Measurements from ENCODE around the gene LHFPL2. TPM values are rescaled to one million over a fixed set of nuclear protein-coding genes. Genes with fewer than 3 reads are reported as not detected.
A peak's percentile ranks its signal among the peaks of the same experiment; 100 is the strongest.

LHFPL2 gene
- total and polyA plus RNA-seq, 9 of the 15 experiments (the other 6 are each of a cell fraction or from before 2014, with no cell fraction given): 1.0 to 6.6 (median 4.6) TPM

DNA sequence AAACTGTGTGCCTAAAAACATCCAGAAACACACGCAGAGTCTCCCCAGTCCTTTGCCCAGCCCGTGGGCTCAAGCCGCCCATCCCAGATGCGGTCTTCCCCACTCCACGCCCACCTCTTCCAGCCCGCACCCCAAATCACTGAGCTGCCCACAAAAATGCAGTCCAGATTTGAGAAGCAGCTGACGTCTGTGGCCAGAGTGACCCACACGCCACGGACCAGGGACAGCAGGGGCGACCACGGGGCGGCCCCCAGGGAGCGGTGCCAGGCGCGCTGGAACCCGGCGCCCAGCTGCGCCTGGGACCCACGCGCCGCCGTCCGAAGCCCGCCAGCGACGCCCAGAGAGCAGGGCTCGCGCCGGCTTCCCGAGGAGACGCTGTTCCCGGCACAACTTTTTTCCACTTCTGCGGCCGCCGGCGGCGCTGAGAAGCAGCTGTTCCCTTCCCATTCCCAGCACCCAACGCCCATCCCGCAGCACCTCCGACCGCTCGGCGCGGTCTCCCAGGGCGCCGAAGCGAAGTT lies 674 bp downstream of the LHFPL2 start:
- no peaks in the 10 kb centered on the region for H3K79me2 ChIP-seq (ENCODE audit: control insufficient read depth, insufficient read depth, low read length)
- in situ Hi-C loops (cut with MboI) (no loop called here), intact Hi-C loops (cut with micrococcal nuclease) (no loop called here)
- POLR2A ChIA-PET: interaction anchor here (0.5 to 2.4 kb wide), 6 partner anchors 11 to 163 kb away, joined by 3 to 11 read pairs (median 3); no protein-coding TSS in a partner anchor
- H4K20me1 ChIP-seq (replicated peaks; ENCODE audit: control insufficient read depth, insufficient read depth, low read length): no peaks in the 10 kb centered on the region
- CTCF ChIA-PET (ENCODE audit: low intra/inter-chr PET ratio): no interaction called here
- no TSS peak for BruUV-seq (replicated peaks)
- peaks cover 9 to 19% of the 10 kb centered on the region in 2 experiments; a peak in 4 of 5 replicates for H3K4me1 ChIP-seq (replicated peaks in 1 of 2; ENCODE audit: control insufficient read depth in 2 of 2, insufficient read depth in 2 of 2, low read length in 2 of 2)
- no peaks in the 10 kb centered on the region for H3K9me1 ChIP-seq (ENCODE audit: control insufficient read depth, insufficient read depth, low read length)
- H3K4me2 ChIP-seq (ENCODE audit: insufficient read depth, low read length): peak overlapping the region; percentile 76
- no peak for FAIRE-seq
- DNase-seq (ENCODE audit: extremely low read depth in 1 of 4, low spot score in 3 of 4): no peak
- H3K27me3 ChIP-seq (ENCODE audit: control insufficient read depth in 2 of 2, insufficient read depth in 2 of 2, low read length in 2 of 2): no peaks in the 10 kb centered on the region; a peak in 1 of 5 replicates
- no peaks in the 10 kb centered on the region for H3K9me3 ChIP-seq (replicated peaks; ENCODE audit: control insufficient read depth, insufficient read depth, low read depth, low read length)
- peak; percentile 52 for ATAC-seq
- 3% methylated on average over 41 of the region's 47 CpGs for WGBS (ENCODE audit: insufficient coverage, low coverage, missing lambda C conversion rate)
- peak overlapping the region; percentile 95; the same call in 1 of the 2 replicates for H2AFZ ChIP-seq (ENCODE audit: low read depth, low read length)
- H3K27ac ChIP-seq (ENCODE audit: extremely low read depth, low read depth, low read length): no peak overlapping the region; the same call in 2 of the 3 replicates
- no peaks in the 10 kb centered on the region for H3K36me3 ChIP-seq (ENCODE audit: control insufficient read depth, insufficient read depth, low read length)
- peak overlapping the region; percentile 66 to 92; a peak in 3 of 4 replicates for H3K9ac ChIP-seq (ENCODE audit: insufficient read depth in 1 of 2, low read depth in 2 of 2, low read length in 2 of 2)
- H3K4me3 ChIP-seq: peak overlapping the region; percentile 66
- TF ChIP-seq, protein P1, sequence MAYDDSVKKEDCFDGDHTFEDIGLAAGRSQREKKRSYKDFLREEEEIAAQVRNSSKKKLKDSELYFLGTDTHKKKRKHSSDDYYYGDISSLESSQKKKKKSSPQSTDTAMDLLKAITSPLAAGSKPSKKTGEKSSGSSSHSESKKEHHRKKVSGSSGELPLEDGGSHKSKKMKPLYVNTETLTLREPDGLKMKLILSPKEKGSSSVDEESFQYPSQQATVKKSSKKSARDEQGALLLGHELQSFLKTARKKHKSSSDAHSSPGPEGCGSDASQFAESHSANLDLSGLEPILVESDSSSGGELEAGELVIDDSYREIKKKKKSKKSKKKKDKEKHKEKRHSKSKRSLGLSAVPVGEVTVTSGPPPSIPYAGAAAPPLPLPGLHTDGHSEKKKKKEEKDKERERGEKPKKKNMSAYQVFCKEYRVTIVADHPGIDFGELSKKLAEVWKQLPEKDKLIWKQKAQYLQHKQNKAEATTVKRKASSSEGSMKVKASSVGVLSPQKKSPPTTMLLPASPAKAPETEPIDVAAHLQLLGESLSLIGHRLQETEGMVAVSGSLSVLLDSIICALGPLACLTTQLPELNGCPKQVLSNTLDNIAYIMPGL (CRISPR knock-in tag; IDR thresholded peaks at IDR 0.05): no peak
- no peak for TF ChIP-seq PCBP2 (IDR thresholded peaks at IDR 0.05; ENCODE audit: low read depth, low read length, poor library complexity, severe bottlenecking)
- TF ChIP-seq, protein P2, sequence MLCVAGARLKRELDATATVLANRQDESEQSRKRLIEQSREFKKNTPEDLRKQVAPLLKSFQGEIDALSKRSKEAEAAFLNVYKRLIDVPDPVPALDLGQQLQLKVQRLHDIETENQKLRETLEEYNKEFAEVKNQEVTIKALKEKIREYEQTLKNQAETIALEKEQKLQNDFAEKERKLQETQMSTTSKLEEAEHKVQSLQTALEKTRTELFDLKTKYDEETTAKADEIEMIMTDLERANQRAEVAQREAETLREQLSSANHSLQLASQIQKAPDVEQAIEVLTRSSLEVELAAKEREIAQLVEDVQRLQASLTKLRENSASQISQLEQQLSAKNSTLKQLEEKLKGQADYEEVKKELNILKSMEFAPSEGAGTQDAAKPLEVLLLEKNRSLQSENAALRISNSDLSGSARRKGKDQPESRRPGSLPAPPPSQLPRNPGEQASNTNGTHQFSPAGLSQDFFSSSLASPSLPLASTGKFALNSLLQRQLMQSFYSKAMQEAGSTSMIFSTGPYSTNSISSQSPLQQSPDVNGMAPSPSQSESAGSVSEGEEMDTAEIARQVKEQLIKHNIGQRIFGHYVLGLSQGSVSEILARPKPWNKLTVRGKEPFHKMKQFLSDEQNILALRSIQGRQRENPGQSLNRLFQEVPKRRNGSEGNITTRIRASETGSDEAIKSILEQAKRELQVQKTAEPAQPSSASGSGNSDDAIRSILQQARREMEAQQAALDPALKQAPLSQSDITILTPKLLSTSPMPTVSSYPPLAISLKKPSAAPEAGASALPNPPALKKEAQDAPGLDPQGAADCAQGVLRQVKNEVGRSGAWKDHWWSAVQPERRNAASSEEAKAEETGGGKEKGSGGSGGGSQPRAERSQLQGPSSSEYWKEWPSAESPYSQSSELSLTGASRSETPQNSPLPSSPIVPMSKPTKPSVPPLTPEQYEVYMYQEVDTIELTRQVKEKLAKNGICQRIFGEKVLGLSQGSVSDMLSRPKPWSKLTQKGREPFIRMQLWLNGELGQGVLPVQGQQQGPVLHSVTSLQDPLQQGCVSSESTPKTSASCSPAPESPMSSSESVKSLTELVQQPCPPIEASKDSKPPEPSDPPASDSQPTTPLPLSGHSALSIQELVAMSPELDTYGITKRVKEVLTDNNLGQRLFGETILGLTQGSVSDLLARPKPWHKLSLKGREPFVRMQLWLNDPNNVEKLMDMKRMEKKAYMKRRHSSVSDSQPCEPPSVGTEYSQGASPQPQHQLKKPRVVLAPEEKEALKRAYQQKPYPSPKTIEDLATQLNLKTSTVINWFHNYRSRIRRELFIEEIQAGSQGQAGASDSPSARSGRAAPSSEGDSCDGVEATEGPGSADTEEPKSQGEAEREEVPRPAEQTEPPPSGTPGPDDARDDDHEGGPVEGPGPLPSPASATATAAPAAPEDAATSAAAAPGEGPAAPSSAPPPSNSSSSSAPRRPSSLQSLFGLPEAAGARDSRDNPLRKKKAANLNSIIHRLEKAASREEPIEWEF (CRISPR knock-in tag; IDR thresholded peaks at IDR 0.05): no peak
- TF ChIP-seq ESRRB (CRISPR knock-in tag; IDR thresholded peaks at IDR 0.05; ENCODE audit: borderline replicate concordance): no peak
- TF ChIP-seq BDP1 (IDR thresholded peaks at IDR 0.05; ENCODE audit: insufficient read depth, insufficient read length): no peak
- TF ChIP-seq, protein P3, sequence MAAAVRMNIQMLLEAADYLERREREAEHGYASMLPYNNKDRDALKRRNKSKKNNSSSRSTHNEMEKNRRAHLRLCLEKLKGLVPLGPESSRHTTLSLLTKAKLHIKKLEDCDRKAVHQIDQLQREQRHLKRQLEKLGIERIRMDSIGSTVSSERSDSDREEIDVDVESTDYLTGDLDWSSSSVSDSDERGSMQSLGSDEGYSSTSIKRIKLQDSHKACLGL (CRISPR knock-in tag; IDR thresholded peaks at IDR 0.05; ENCODE audit: borderline replicate concordance, poor library complexity, severe bottlenecking): no peak
- TF ChIP-seq RBFOX2 (IDR thresholded peaks at IDR 0.05; ENCODE audit: low read depth, low read length): no peak; the same call in 1 of the 2 replicates
- no peak for TF ChIP-seq TCF3 (CRISPR knock-in tag; IDR thresholded peaks at IDR 0.05)
- TF ChIP-seq RAD21 (CRISPR knock-in tag; conservative IDR thresholded peaks at IDR 0.05 in 1 of 2, IDR thresholded peaks at IDR 0.05 in 1 of 2): peak in 1 of 2 experiments; percentile 5; a peak in 1 of 4 replicates
- no peak for TF ChIP-seq ZNF311 (CRISPR knock-in tag; IDR thresholded peaks at IDR 0.05)
- TF ChIP-seq RNF2 (IDR thresholded peaks at IDR 0.05): no peak
- TF ChIP-seq CCAR2 (IDR thresholded peaks at IDR 0.05; ENCODE audit: low read depth, low read length): no peak
- no peak for TF ChIP-seq NFXL1 (CRISPR knock-in tag; IDR thresholded peaks at IDR 0.05)
- TF ChIP-seq SREBF1 (IDR thresholded peaks at IDR 0.05; ENCODE audit: borderline replicate concordance, low read depth, low read length): no peak
- no peak for TF ChIP-seq ZBTB7A (IDR thresholded peaks at IDR 0.05; ENCODE audit: borderline replicate concordance, control insufficient read depth, low read depth, low read length)

Measured in K562 (cell line).